Measurements from ENCODE around the gene ATPAF1. TPM values are rescaled to one million over a fixed set of nuclear protein-coding genes. Genes with fewer than 3 reads are reported as not detected.

ATPAF1 gene
- total and polyA plus RNA-seq, 2 donors from 2014 or later: 36.4 to 127 TPM

- intact Hi-C loops (cut with DNase I): no loop called here
- Histone ChIP-seq H3K4me1 (ENCODE audit: control insufficient read depth in 2 of 3, insufficient read depth in 2 of 3, low read depth in 1 of 3, low read length in 3 of 3) (no peaks in the 10 kb centered on the region), H3K27ac (ENCODE audit: low read depth in 2 of 2, low read length in 2 of 2) (no peak overlapping the region), H3K27me3 (ENCODE audit: control insufficient read depth, insufficient read depth, low read length) (no peaks in the 10 kb centered on the region), H3K9ac (ENCODE audit: low read length in 3 of 3) (no peak overlapping the region), H3K4me3 (ENCODE audit: low read length in 3 of 3) (no peak overlapping the region), H3K36me3 (ENCODE audit: control insufficient read depth in 2 of 3, insufficient read depth in 3 of 3, low read length in 3 of 3) (peaks cover 6 to 43% (median 14%) of the 10 kb centered on the region in 3 donors), H3K9me3 (ENCODE audit: control insufficient read depth in 2 of 3, insufficient read depth in 1 of 3, low read length in 3 of 3) (no peaks in the 10 kb centered on the region)
- DNase-seq: no peak
- no peak for FAIRE-seq
- TF ChIP-seq CTCF (IDR thresholded peaks at IDR 0.05; ENCODE audit: borderline replicate concordance, extremely low read depth, insufficient read depth): no peak
These were observed 30.6 kb downstream of the ATPAF1 start for GRCh38 chr1:46637444-46638083.

- no peak overlapping the region for H3K9ac ChIP-seq (ENCODE audit: low read length in 3 of 3)
- H3K4me3 ChIP-seq (ENCODE audit: low read length in 3 of 3): no peak overlapping the region
- no peaks in the 10 kb centered on the region for H3K27me3 ChIP-seq (ENCODE audit: control insufficient read depth, insufficient read depth, low read length)
- H3K9me3 ChIP-seq (ENCODE audit: control insufficient read depth in 2 of 3, insufficient read depth in 1 of 3, low read length in 3 of 3): no peaks in the 10 kb centered on the region
- intact Hi-C loops (cut with DNase I): no loop called here
- peaks cover 6 to 59% (median 16%) of the 10 kb centered on the region in 3 donors for H3K36me3 ChIP-seq (ENCODE audit: control insufficient read depth in 2 of 3, insufficient read depth in 3 of 3, low read length in 3 of 3)
- no peak for FAIRE-seq
- no peak for TF ChIP-seq CTCF (IDR thresholded peaks at IDR 0.05; ENCODE audit: borderline replicate concordance, extremely low read depth, insufficient read depth)
- no peaks in the 10 kb centered on the region for H3K4me1 ChIP-seq (ENCODE audit: control insufficient read depth in 2 of 3, insufficient read depth in 2 of 3, low read depth in 1 of 3, low read length in 3 of 3)
- DNase-seq: no peak
- H3K27ac ChIP-seq (ENCODE audit: low read depth in 2 of 2, low read length in 2 of 2): no peak overlapping the region
These were observed 33.0 kb downstream of the ATPAF1 start for GRCh38 chr1:46635205-46635604.

GRCh38 chr1:46630719-46631118 is 37.4 kb downstream of the ATPAF1 start:
- intact Hi-C loops (cut with DNase I): no loop called here
- no peak overlapping the region for H3K4me3 ChIP-seq (ENCODE audit: low read length in 3 of 3)
- H3K27me3 ChIP-seq (ENCODE audit: control insufficient read depth, insufficient read depth, low read length): no peaks in the 10 kb centered on the region
- no peak overlapping the region for H3K27ac ChIP-seq (ENCODE audit: low read depth in 2 of 2, low read length in 2 of 2)
- no peak for FAIRE-seq
- no peaks in the 10 kb centered on the region for H3K9me3 ChIP-seq (ENCODE audit: control insufficient read depth in 2 of 3, insufficient read depth in 1 of 3, low read length in 3 of 3)
- DNase-seq: no peak
- H3K9ac ChIP-seq (ENCODE audit: low read length in 3 of 3): no peak overlapping the region
- H3K36me3 ChIP-seq (ENCODE audit: control insufficient read depth in 2 of 3, insufficient read depth in 3 of 3, low read length in 3 of 3): peaks cover 9 to 50% (median 18%) of the 10 kb centered on the region in 3 donors
- no peak for TF ChIP-seq CTCF (IDR thresholded peaks at IDR 0.05; ENCODE audit: borderline replicate concordance, extremely low read depth, insufficient read depth)
- no peaks in the 10 kb centered on the region for H3K4me1 ChIP-seq (ENCODE audit: control insufficient read depth in 2 of 3, insufficient read depth in 2 of 3, low read depth in 1 of 3, low read length in 3 of 3)

Measured in kidney (tissue), 14 donors.